Left kidney (tissue), 2 donors: ENCODE measurements around the gene SVOP. TPM values are rescaled to one million over a fixed set of nuclear protein-coding genes. Genes with fewer than 3 reads are reported as not detected.
"Not testable (repeated sequence)": the region's sequence is repeated elsewhere in the genome, so short reads cannot be mapped to it uniquely, and the experiment has no call there.

Experiments
- DNase-seq: peaks from one replicate; pipeline ENCODE4 v3.0.0-alpha.2; 2013
- polyA plus RNA-seq: library from polyadenylated mRNA; unstranded; fragments of 120-200 nt; gene quantifications from one replicate; pipeline ENCODE4 v1.2.1, GENCODE V29; 2013; ENCODE audit not compliant: insufficient read length

SVOP gene
- polyA plus RNA-seq, 1 donor, result 0.10 TPM

DNA sequence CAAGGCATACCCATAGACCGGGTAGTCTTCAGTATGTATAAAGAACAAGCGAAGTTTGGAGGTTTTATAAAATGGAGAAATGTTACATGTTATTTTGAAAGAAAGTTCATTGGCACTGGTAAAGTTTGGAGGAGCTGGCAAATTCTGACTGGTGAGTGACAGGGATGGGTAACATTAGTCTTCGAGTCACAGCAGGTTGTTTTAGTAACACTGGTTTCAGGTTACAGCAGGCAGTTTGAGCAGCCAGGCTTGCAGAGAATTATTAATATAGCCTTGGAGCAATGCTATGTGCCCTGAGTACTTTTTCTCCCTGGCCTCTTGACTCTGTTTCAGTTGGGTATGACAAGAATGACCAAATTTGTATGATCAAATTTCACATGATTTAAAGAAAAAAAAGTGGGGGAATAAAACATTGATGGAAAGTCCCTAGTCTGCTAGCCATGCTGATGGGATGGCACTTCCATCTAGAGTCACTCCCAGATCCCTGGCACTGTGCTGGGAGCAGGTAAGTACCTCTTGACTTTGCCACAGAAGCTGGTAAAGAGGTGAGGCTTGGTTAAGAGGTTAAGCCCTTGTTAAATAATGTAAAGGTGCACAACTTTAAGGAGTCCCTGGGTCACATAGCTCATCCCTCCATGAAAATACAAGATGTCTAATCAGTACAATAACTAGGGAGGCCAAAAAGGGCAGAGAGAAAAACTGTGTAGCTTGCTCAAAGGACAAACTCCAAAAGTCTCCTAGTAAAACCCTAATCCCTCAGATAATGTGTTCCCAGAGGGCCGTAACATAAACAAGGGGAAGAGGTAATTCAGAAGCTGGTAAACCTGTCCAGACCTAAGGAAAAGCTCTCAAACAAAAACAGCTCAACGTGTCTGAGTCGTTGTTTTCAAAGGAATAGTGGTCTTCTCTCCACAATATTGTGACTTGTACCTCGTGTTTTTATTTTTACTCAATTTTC is 12.7 kb upstream of the SVOP start:
- no peak for DNase-seq

DNA sequence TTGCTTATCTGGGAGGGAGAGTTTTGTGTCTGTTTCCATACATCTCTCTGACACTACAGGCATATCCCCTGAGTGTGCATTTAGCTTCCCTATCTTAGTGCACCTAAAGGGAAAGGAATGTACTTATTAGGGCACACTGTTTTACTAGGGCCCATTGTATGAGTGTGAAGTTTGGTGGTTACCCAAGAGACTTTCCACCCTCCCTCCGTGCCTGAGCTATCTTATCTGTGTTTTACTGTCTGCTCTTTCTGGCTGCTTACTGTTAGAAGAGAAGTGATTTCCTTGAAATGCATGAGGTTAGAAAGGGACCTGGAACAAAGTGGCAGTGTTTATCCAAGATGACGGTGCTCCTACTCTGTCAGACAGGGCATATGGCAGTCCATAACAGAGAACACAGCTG is 8.5 kb upstream of the SVOP start:
- no peak for DNase-seq

DNA sequence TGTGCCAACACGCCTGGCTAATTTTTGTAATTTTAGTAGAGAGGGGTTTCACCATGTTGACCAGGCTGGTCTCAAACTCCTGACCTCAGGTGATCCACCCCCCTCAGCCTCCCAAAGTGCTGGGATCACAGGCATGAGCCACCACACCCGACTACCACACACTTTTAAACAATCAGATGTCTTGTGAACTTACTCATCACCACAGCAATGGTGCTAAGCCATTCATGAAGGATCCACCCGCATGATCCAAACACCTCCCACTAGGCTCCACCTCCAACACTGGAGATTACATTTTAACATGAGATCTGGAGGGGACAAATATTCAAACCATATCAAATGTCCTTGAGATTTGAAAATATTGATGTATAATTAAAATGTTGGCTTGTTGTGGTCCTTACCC is 7.8 kb upstream of the SVOP start:
- DNase-seq, result not testable (repeated sequence)

DNA sequence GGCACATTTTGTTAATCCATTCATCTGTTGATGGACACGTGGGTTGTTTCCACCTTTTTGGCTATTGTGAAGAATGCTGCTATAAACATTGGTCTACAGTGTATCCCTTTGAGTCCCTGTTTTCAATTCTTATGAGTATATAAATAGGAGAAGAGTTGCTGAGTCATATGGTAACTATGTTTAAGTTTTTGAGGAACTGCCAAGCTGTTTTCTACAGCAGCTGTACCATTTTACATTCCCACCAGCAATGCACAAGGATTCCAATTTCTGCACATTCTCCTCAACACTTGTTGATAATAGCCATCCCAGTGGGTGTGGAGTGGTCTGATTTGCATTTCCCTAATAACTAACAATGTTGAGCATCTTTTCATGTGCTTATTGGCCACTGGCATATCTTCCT is 6.9 kb upstream of the SVOP start:
- no peak for DNase-seq

DNA sequence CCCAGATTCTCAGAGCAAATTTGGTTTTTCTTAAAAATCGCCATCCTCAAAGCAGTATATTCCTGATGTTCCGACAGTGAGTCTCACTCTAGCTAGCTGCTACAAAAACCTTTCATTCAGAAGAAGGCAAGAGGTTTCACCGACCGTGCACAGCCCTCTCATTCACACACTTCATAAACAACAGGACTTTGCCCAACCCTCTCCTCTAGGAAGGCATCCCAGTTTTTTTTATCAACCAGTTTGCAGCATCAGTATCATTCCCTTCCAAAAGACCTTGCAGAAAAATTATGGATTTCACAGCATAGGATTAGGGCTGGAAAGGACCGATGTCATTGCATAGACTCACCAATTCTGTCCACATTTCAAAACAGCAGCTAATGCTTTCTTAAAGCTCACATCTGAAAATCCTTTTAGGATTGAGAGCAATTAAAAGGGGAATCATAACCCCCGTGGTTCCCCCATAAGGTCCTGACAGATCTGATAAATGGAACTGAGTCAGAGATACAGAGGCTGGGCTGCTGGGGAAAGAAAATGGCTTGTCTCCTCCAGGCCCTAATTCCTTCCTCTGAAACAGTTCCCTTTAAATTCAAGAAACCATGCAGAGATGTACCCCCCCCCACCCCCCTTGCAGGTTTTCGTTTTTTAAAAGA is 597 bp downstream of the SVOP start:
- no peak for DNase-seq

DNA sequence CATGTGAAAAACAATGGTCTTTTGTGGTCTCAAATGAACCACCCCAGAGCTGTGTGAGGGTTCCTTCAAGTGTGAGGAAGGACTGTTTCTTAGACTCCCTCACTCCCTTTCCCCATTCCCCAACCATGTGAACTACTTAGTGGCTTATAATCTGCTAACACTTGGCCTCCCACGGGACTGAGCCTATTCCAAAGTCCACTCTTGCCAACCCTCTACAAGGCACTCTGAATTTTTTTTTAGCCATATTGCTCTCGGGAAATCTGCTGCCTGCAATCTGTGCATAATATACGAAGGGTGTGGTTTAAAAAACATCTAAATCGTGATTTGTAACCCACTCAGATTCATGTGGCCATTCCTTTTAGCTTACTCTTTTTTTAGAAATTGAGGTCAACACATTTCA is 2.6 kb downstream of the SVOP start:
- DNase-seq, result no peak

DNA sequence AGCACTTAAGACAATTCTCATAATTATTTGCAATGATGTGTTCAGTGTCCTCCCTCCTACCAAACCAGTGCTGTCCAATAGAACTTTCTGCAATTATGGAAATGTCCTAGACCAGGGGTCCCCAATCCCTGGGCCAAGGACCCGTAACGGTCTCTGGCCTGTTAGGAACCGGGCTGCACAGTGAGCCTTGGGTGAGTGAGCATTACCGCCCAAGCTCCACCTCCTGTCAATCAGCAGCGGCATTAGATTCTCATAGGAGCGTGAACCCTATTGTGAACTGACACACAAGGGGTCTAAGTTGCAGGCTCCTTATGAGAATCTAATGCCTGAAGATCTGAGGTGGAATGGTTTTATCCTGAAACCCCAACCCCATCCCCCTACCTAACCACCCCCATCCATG is 3.9 kb downstream of the SVOP start:
- DNase-seq, result no peak

DNA sequence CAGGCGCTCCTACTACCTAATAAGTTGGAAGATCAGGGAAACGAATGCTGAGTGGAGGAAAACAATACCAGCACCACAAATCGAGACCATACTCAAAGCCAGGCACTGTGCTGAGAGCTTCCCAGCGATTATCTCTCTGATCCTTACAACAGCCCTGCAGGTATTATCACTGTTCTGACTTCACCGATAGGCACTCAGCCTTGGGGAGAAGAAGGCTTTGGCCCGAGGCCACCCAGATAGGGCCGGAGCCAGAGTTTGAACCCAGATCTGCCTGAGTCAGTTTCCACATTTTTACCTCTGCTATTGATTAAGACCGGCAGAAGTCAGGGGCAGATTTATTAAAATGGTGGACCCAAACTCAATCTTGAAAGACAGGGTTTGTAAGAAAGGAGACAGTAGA is 4.9 kb downstream of the SVOP start:
- DNase-seq, result no peak

DNA sequence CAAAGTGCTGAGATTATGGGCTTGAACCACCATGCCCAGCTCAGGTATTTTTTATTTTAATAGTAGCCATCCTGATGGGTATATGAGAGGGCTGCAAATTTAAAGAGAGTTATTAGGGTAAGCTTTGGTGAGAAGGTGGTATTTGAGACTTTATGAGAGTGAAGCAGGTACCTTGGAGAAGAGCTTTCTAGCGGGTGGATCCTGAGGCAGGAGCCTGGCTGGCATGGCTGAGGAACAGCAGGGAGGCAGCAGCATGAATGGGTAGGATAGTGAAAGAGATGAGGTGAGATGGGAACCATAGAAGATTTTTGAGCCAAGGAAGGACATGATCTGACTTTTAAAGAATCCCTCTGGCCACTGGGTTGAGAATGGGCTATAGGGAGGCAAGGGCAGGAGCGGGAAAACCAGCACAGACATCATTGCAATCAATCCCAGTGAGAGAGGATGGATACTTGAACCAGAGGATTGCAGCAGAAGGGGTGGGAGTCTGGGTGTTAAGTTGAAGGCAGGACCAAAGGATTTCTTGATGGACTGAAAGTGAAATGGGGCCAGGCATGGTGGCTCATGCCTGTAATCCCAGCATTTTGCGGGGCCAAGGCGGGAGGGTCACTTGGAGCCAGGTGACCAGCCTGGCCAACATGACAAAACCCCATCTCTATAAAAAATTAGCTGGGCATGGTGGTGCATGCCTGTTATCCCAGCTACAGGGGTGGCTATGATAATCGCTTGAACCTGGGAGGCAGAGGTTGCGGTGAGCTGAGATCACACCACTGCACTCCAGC is 5.7 kb downstream of the SVOP start:
- no peak for DNase-seq

DNA sequence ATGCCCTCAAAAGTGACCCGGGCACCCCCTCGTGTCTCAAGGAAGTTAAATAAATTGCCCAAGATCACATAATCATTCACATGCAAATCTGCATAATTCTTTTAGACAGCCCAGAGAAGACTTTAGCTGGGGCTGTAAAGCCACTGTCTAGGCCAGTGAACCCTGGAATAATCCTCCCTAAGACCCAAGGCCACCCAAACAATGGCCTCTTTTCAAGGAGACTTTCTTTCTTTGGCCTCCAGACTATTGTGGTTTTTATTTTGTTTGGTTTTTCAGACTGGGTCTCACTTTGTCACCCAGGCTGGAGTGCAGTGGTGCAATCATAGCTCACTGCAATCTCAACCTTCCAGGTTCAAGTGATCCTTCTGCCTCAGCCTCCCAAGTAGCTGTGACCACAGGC is 10.6 kb downstream of the SVOP start:
- no peak for DNase-seq

DNA sequence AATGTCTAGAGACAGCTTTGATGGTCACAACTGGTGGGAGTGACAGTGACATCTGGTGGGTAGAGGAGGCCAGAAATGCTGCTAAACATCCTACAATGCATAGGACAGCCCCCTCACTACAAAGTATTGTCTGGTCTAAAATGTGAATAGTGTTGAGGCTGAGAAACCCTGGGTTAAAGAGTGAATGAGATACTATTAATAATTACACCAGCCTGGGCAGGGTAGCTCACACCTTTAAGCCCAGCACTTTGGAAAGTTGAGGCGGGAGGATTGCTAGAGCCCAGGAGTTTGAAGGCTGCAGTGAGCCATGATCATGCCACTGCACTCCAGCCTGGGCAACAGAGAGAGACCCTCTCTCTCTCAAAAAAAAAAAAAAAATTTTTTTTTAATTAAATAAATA is 11.1 kb downstream of the SVOP start:
- no peak for DNase-seq

DNA sequence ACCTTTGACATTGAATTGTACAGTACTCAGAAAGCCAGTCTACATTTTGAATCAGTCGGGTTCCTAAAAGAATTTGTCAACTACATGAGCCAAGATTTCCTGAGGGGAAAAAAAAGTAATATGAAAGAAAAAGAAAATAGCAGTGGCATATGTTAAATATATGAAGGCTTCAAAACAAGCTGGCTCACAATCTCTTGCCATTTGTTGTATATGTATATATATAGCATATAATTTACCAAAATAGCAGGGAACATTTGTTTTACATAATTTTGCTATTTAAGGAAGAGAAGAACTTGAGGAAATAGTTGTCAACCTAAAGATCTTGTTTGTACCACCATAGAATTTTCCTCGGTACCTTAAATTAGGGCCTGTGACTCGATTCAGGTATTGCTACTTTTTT is 16.9 kb downstream of the SVOP start:
- DNase-seq, result no peak

DNA sequence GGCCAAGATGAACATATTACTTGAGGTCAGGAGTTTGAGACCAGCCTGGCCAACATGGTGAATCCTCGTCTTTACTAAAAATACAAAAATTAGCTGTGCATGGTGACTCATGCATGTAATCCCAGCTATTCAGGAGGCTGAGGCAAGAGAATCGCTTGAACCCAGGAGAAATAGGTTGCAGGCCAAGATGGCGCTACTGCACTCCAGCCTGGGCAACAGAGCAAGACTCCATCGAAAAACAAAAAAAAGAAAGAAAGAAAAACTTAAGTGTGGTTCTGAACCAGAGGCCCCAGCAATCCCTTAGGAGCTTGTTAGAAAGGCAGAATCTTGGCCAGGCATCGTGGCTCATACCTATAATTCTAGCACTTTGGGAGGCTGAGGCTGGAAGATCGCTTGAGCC is 24.5 kb downstream of the SVOP start:
- DNase-seq, result no peak

DNA sequence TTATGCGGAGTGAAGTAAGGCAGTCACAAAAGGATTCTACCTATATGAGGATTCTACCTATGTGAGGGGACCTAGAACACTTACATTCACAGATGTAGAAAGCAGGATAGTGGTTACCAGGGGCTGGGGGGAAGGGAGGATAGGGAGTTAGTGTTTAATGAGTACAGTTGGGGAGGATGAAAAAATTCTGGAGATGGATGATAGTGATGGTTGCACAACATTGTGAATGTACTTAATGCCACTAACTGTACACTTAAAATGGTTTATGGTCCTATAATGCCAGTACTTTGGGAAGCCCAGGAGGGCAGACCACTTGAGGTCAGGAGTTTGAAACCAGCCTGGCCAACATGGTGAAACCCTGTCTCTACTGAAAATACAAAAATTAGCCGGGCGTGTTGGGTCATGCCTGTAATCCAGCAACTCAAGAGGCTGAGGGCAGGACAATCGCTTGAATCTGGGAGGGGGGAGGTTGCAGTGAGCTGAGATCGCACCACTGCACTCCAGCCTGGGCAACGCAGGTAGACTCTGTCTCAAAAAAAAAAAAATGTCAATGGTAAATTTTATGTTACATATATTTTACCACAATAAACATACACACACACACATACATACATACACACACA is 25.4 kb downstream of the SVOP start:
- no peak for DNase-seq

DNA sequence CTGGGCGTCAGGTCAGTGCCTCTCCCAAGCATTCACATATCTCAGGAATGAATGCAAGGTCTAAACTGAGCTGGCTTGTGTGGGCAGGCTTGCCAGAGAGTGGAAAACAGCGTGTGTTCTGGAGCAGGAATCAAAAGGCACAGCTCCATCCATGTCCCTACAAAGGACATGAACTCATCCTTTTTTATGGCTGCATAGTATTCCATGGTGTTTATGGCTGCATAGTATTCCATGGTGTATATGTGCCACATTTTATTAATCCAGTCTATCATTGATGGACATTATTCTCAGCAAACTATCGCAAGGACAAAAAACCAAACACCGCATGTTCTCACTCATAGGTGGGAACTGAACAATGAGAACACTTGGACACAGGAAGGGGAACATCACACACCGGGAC is 30.8 kb downstream of the SVOP start:
- DNase-seq, result not testable (repeated sequence)

DNA sequence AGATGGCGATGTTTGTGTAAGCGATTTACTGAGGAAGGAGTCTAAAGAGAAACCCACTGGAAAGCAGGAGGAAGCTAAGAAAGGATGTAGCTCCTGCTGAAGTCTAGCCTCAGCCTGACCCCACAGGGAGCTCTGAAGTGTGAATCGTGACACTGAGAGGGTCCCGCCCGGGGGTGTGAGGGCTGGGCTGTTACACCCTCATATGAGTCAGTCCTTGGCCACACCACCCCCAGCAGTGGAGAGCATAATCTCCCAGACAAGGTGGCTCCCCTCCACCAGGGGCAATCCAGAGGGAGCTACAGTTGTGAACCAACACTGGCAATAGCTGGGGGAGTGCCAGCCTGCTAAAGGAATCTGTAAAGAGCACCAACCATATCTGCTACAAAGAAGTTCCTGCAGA is 31.5 kb downstream of the SVOP start:
- DNase-seq, result no peak

DNA sequence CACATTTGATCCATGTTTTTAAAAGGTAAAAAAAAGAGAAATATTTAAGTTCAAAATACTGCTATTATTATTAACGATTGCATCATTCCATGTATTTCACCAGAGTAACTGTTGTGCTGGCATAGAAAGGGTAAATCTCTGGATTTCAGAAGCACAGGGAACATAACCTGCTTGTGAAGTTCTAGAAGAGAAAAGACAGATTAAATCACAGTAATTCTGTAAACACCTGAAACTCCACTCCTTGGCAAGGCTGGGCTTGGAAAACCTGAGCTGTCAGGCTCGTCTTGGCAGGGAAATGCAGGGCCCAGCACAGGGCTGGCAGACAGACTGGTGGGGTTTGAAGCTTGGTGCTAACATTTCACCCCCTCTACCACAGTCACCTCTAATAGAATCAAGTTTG is 35.1 kb downstream of the SVOP start:
- no peak for DNase-seq

DNA sequence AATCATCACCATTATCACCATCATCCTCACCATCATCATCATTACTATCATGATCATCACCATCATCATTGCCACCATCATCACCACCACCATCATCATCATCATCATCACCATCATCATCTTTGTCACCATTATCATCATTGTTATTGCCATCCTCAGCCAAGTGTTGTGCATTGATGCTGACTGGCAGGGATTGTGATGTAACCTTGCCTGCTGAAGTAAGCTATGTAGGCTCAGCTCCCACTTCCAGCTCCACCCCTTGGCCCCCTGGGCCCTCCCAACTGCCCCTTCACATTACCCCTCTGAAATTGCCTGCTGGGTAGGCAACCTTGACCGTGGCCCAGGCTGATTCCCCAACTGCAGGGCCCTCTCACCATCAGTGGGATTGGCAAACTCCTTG is 37.6 kb downstream of the SVOP start:
- DNase-seq, result no peak

DNA sequence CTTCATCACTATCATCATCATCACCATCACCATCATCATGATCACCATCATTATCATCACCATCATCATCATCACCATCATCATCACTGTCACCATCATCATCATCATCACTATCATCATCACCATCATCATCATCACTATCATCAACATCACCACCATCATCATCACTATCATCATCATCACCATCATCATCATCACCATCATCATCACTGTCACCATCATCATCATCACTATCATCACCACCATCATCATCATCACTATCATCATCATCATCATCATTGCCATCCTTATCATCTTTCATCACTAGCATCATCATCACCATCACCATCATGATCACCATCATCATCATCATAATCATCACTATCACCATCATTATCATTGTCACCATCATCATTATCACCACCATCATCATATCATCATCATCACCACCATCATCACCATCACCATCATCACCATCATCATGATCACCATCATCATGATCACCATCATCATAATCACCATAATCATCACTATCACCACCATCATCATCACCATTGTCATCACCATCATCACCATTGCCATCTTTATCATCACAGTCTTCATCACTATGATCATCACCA is 38.1 kb downstream of the SVOP start:
- DNase-seq, result no peak

DNA sequence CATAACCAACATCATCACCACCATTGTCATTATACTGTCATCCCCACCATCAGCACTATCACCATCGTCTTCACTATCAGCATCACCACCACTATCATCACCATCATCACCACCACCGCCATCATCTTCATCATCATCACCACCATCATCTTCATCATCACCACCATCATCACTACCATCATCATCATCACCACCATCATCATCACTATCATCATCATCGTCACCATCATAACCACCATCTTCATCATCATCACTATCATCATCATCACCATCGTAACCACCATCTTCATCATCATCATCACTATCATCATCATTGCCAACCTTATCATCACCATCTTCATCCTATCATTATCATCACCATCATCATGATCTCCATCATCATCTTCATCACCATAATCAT is 39.0 kb downstream of the SVOP start:
- no peak for DNase-seq

DNA sequence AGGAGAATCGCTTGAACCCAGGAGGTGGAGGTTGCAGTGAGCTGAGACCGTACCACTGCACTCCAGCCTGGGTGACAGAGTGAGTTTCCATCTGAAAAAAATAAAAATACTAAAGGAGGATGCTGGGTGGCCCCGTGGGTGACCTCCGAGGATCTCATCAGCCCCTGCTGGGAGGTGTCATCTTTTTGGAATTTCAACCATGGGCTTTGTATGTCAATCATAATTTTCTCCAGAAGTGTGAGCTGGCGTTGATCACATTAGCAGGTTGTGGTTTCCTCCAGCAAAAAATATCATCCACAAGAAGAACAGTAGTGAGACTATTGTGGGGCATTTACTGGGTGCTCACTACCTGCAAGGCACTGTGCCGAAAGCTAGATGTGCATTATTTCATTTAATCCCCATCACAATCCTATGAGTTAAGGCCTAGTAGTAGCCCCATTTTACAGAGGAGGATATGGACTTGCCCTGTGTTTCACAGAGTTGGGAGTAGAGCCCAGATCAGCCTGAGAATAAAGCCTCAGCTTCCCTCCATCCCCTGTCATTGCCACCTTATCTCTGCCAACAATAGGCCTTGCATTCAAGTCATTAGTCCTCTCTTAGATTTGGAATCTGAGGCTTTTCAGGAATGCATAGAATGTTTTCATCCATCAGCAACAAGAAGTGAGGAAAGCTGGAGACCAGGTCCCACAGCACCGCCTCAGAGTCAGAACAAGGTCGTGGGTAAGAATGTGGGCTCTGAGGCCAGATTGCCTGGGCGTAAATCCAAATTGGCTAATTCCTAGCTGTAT is 39.8 kb downstream of the SVOP start:
- DNase-seq, result no peak
